K562 (cell line): ENCODE data around the gene KBTBD13. TPM values are rescaled to one million over a fixed set of nuclear protein-coding genes. Genes with fewer than 3 reads are reported as not detected.
A peak's percentile ranks its signal among the peaks of the same experiment; 100 is the strongest.

Source experiments
- ATAC-seq: fragments of 200-7000 bp; cut with Tn5 transposase; 3 replicates; pipeline ENCODE4 v1.9.1; 2020; ENCODE audit warnings: moderate library complexity
- BruUV-seq: library from RNA; stranded (reverse); fragments of 400-500 nt; replicated peaks from 2 replicates; lab custom pipeline; 2021; lab: Mats Ljungman, UMichigan
- CTCF ChIA-PET: fragments of 300-600 bp; formaldehyde crosslinking; extraction: SDS; loops from one replicate; lab custom pipeline; 2021; ENCODE audit warnings: low intra/inter-chr PET ratio; lab: Yijun Ruan, JAX
- POLR2A ChIA-PET: fragments of 300-600, 350-650 bp; sonication (Branson Sonifier 250); formaldehyde crosslinking; extraction: SDS; loops from one replicate; lab custom pipeline; 2021; ENCODE audit warnings: antibody characterized with exemption, inconsistent platforms; lab: Yijun Ruan, JAX
- DNase-seq, 4 experiments: peaks; one replicate each; pipeline versions ENCODE4 v3.0.0 to v3.0.0-alpha.2; 2011 to 2018; ENCODE audit warnings: low spot score in 3 of 4, mixed read lengths in 3 of 4; ENCODE audit errors: extremely low read depth in 1 of 4
- FAIRE-seq: peaks from 2 replicates; lab custom pipeline; 2011; peaks lifted over from hg19 to GRCh38; lab: Jason Lieb, UNC
- H2AFZ ChIP-seq: 2 replicates; pipeline ENCODE4 v1.6.0; 2011; ENCODE audit warnings: low read depth, low read length, control low read depth, inconsistent platforms
- H3K27ac ChIP-seq: fragments of 200-600 bp; 3 replicates; pipeline ENCODE4 v1.8.0; 2011; ENCODE audit warnings: low read depth, mild to moderate bottlenecking, control low read depth, inconsistent platforms, low read length, moderate library complexity, mixed read lengths; ENCODE audit errors: extremely low read depth
- H3K27me3 ChIP-seq, 2 experiments: fragments of 300-600 bp in 1 of 2; 2 replicates in 1 of 2; 3 replicates in 1 of 2; pipeline versions ENCODE4 v1.6.0 to v1.8.0; 2011; ENCODE audit warnings: inconsistent platforms in 2 of 2, low read length in 2 of 2, mild to moderate bottlenecking in 1 of 2, mixed read lengths in 1 of 2, moderate library complexity in 1 of 2; ENCODE audit not compliant: control insufficient read depth in 2 of 2, insufficient read depth in 2 of 2
- H3K36me3 ChIP-seq: fragments of 300-600 bp; 3 replicates; pipeline ENCODE4 v1.8.0; 2011; ENCODE audit warnings: mild to moderate bottlenecking, low read length, inconsistent platforms; ENCODE audit not compliant: control insufficient read depth, insufficient read depth
- H3K4me1 ChIP-seq, 2 experiments: fragments of 200-600 bp in 1 of 2; replicated peaks in 1 of 2; 2 replicates in 1 of 2; 3 replicates in 1 of 2; pipeline versions ENCODE4 v1.5.1 to v1.8.0; 2011; ENCODE audit warnings: inconsistent platforms in 2 of 2, low read length in 2 of 2, mild to moderate bottlenecking in 1 of 2, mixed read lengths in 1 of 2, moderate library complexity in 1 of 2; ENCODE audit not compliant: control insufficient read depth in 2 of 2, insufficient read depth in 2 of 2
- H3K4me2 ChIP-seq: 2 replicates; pipeline ENCODE4 v1.6.1; 2011; ENCODE audit warnings: low read length, control low read depth, inconsistent platforms, mixed read lengths; ENCODE audit not compliant: insufficient read depth
- H3K4me3 ChIP-seq: fragments of 200-600 bp; sonication (generic), shearing (Covaris generic); 2 replicates; pipeline ENCODE4 v1.5.1; 2016; ENCODE audit warnings: control low read depth, inconsistent platforms
- H3K79me2 ChIP-seq: fragments of 200-600 bp; 3 replicates; pipeline ENCODE4 v1.8.0; 2011; ENCODE audit warnings: low read length, inconsistent platforms; ENCODE audit not compliant: control insufficient read depth, insufficient read depth
- H3K9ac ChIP-seq, 2 experiments: 2 replicates each; pipeline versions ENCODE4 v1.6.0 to v1.6.1; 2011; ENCODE audit warnings: low read depth in 2 of 2, low read length in 2 of 2, control low read depth in 1 of 2, inconsistent platforms in 1 of 2, mild to moderate bottlenecking in 1 of 2, mixed read lengths in 1 of 2; ENCODE audit not compliant: insufficient read depth in 1 of 2
- H3K9me1 ChIP-seq: one replicate; pipeline ENCODE4 v1.6.0; 2011; ENCODE audit warnings: inconsistent platforms, mild to moderate bottlenecking, low read length, moderate library complexity; ENCODE audit not compliant: control insufficient read depth, insufficient read depth
- H3K9me3 ChIP-seq: replicated peaks from 2 replicates; pipeline ENCODE4 v1.5.1; 2011; ENCODE audit warnings: low read depth, low read length, inconsistent platforms; ENCODE audit not compliant: control insufficient read depth, insufficient read depth
- H4K20me1 ChIP-seq: replicated peaks from 2 replicates; pipeline ENCODE4 v1.6.1; 2011; ENCODE audit warnings: low read length, inconsistent platforms, mixed read lengths; ENCODE audit not compliant: control insufficient read depth, insufficient read depth
- BRCA1 ChIP-seq, 2 experiments: fragments of 450-650 bp in 1 of 2; sonication (generic) in 1 of 2; formaldehyde crosslinking in 1 of 2; IDR thresholded peaks; 2 replicates each; pipeline versions ENCODE4 v1.5.0 to v1.6.1; 2017 to 2020; ENCODE audit warnings: mild to moderate bottlenecking in 1 of 2, missing genetic modification reagents in 1 of 2
- COPS2 ChIP-seq: fragments of 450-650 bp; conservative IDR thresholded peaks from 2 replicates; pipeline ENCODE4 v1.6.1; 2016; ENCODE audit warnings: mild to moderate bottlenecking, moderate library complexity
- GTF3C2 ChIP-seq: IDR thresholded peaks from 3 replicates; pipeline ENCODE4 v1.6.1; 2011; ENCODE audit warnings: borderline replicate concordance, mild to moderate bottlenecking, moderate library complexity; ENCODE audit not compliant: insufficient read length; ENCODE audit errors: extremely low read depth
- MAFK ChIP-seq: IDR thresholded peaks from 2 replicates; pipeline ENCODE4 v1.6.1; 2011; ENCODE audit warnings: low read length, improper control_type of control experiment
- NFE2L1 ChIP-seq: fragments of 450-650 bp; IDR thresholded peaks from 2 replicates; pipeline ENCODE4 v1.6.1; 2016; ENCODE audit warnings: missing genetic modification characterization, low read depth, mild to moderate bottlenecking, missing compliant biosample characterization, moderate library complexity, borderline replicate concordance
- RAD21 ChIP-seq, 2 experiments: fragments of 250-450 bp in 1 of 2; fragments of 450-650 bp in 1 of 2; sonication (Bioruptor Pico) in 1 of 2; formaldehyde crosslinking in 1 of 2; IDR thresholded peaks in 1 of 2; conservative IDR thresholded peaks in 1 of 2; 2 replicates each; pipeline versions ENCODE4 v1.4.0 to v1.8.0; 2020 to 2022; ENCODE audit warnings: mild to moderate bottlenecking in 2 of 2, moderate library complexity in 1 of 2
- ZBTB17 ChIP-seq: fragments of 450-650 bp; formaldehyde crosslinking; IDR thresholded peaks from 2 replicates; pipeline ENCODE4 v1.4.0; 2020; ENCODE audit warnings: mild to moderate bottlenecking
- ZNF224 ChIP-seq: sonication (generic); formaldehyde crosslinking; IDR thresholded peaks from 2 replicates; pipeline ENCODE4 v1.8.0; 2022; ENCODE audit warnings: mild to moderate bottlenecking, missing genetic modification reagents
- WGBS: fragments of 100-300 bp; shearing (Covaris generic); methylation state at CpG from one replicate; pipeline ENCODE4 v1.1.6; 2016; ENCODE audit warnings: low coverage, mixed read lengths; ENCODE audit not compliant: insufficient coverage; ENCODE audit errors: missing lambda C conversion rate; 5-methylcytosine and 5-hydroxymethylcytosine counted together
- in situ Hi-C: fragments of 300-500 bp; cut with MboI; formaldehyde crosslinking; loops from 4 replicates; pipeline ENCODE4 v1.15.0; 2018; ENCODE audit warnings: inconsistent platforms, mixed read lengths
- intact Hi-C: fragments of 100-400 bp; cut with micrococcal nuclease; formaldehyde crosslinking; loops from 2 replicates; pipeline ENCODE4 v1.14.2; 2022
- polyA plus RNA-seq, 8 experiments: library from polyadenylated mRNA; depleted of rRNA in 4 of 8; stranded (reverse) in 5 of 8; unstranded in 3 of 8; fragments of >200 nt; fragmentation: Nextera tagmentation in 2 of 8; fragmentation: Illumina TruSeq in 1 of 8; extraction: Ambion mirVana in 2 of 8; extraction: Trizol in 1 of 8; gene quantifications; 2 replicates each; pipeline versions ENCODE4 v1.2.1 to v1.2.3, GENCODE V29; 2011 to 2014; ENCODE audit warnings: inconsistent platforms in 1 of 8, missing spikeins in 1 of 8
- total RNA-seq, 7 experiments: library from RNA; depleted of rRNA in 6 of 7; stranded (reverse); fragments of >200 nt in 6 of 7; fragmentation: Illumina TruSeq in 2 of 7; extraction: Trizol in 2 of 7; gene quantifications; 2 replicates each; pipeline versions ENCODE4 v1.2.1 to v1.2.3, GENCODE V29; 2011 to 2021; ENCODE audit warnings: low replicate concordance in 1 of 7

The KBTBD13 gene
- total and polyA plus RNA-seq, 9 of the 15 experiments (the other 6 are each of a cell fraction or from before 2014, with no cell fraction given) = 0.07 to 0.13 (median 0.10) TPM; not detected in 3

DNA sequence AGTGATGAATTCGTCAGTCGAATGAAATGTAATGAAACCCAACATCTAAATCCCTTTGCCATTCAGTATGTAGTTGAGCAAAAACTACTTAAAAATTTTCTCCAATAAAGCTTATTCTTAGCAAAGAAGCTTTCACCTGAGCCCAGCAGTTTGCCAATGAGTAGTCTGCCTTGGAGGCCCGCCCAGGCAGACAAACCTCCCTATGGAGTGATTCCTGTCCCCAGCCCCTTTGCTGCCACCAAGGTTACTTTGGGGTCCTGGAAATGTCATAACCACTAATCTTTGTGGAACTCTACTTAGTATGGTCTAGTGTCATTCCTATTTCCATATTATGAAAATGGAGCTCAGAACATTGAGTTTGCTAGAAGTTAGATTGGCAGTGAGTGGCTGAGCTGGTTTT is 26.4 kb downstream of the KBTBD13 start (continued):
- TF ChIP-seq GTF3C2 (no peak), MAFK (no peak), COPS2 (no peak), BRCA1 (IDR thresholded peaks at IDR 0.05) (no peak), BRCA1 (CRISPR knock-in tag; IDR thresholded peaks at IDR 0.05) (no peak), RAD21 (CRISPR knock-in tag; conservative IDR thresholded peaks at IDR 0.05 in 1 of 2, IDR thresholded peaks at IDR 0.05 in 1 of 2) (no peak), NFE2L1 (tag) (no peak)

DNA sequence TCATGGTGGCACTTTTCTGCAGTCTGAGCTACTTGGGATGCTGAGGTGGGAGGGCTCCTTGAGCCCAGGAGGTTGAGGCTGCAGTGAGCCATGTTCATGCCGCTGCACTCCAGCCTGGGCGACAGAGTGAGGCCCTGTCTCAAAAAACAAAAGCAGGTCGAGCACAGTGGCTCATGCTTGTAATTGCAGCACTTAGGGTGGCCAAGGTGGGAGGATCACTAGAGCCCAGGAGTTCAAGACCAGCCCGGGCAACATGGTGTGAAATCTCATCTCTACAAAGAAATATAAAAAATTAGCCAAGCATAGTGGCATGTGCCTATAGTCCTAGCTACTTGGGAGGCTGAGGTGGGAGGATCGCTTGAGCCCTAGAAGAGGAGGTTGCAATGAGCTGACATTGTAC is 28.5 kb downstream of the KBTBD13 start:
- Histone ChIP-seq H3K4me2 (no peak overlapping the region), H3K79me2 (no peaks in the 10 kb centered on the region), H2AFZ (no peak overlapping the region), H3K9ac (no peak overlapping the region), H4K20me1 (no peaks in the 10 kb centered on the region), H3K4me3 (no peak overlapping the region), H3K4me1 (no peaks in the 10 kb centered on the region), H3K27ac (no peak overlapping the region), H3K9me3 (no peaks in the 10 kb centered on the region), H3K9me1 (peaks cover 3% of the 10 kb centered on the region), H3K27me3 (no peaks in the 10 kb centered on the region), H3K36me3 (peaks cover 13% of the 10 kb centered on the region; the same call in 1 of the 3 replicates)
- CTCF ChIA-PET = no interaction called here
- TF ChIP-seq ZBTB17 (CRISPR knock-in tag) (no peak), ZNF224 (CRISPR knock-in tag) (peak; percentile 72; the same call in 1 of the 2 replicates)
- POLR2A ChIA-PET = interaction anchor here (0.5 kb wide), 1 partner anchor 67 kb away, joined by 3 read pairs; no protein-coding TSS in a partner anchor
- no peak for DNase-seq
- in situ Hi-C loops = no loop called here
- no peak for ATAC-seq
- FAIRE-seq = no peak
- BruUV-seq = no TSS peak
- intact Hi-C loops = no loop called here
- WGBS = 70% methylated on average over 5 of the region's 5 CpGs
